Peyer's patch (tissue), 4 donors: ENCODE results near the gene FARSB.

Experiments used
- CTCF ChIP-seq, 6 experiments: fragments of 450-650 bp in 4 of 6; fragments of 200-600 bp in 2 of 6; sonication (generic) in 1 of 6; IDR thresholded peaks; one replicate each; pipeline ENCODE4 v1.5.1; 2017 to 2019; ENCODE audit warnings: antibody characterized with exemption in 6 of 6, mild to moderate bottlenecking in 3 of 6, moderate library complexity in 1 of 6
- POLR2A ChIP-seq, 2 donors: fragments of 450-650 bp; IDR thresholded peaks; one replicate each; pipeline ENCODE4 v1.5.1; 2017; ENCODE audit warnings: antibody characterized with exemption in 2 of 2, mild to moderate bottlenecking in 2 of 2, moderate library complexity in 2 of 2

GRCh38 chr2:222653280-222653679, 2.6 kb downstream of the FARSB start:
- no peak for TF ChIP-seq CTCF (IDR thresholded peaks at IDR 0.05)
- TF ChIP-seq POLR2A (IDR thresholded peaks at IDR 0.05) = no peak
